SK-N-SH (cell line): Measurements from ENCODE around the gene SPATA31A6.
"Not testable (repeated sequence)": the region's sequence is repeated elsewhere in the genome, so short reads cannot be mapped to it uniquely, and the experiment has no call there.

Experiments
- CHD2 ChIP-seq: fragments of 150-350 bp; IDR thresholded peaks from 2 replicates; pipeline ENCODE4 v1.6.1; 2018; ENCODE audit warnings: low read length; ENCODE audit not compliant: partially characterized antibody
- CTCF ChIP-seq: fragments of 200-600 bp; sonication (generic); IDR thresholded peaks from 2 replicates; pipeline ENCODE4 v1.6.1; 2017; ENCODE audit warnings: antibody characterized with exemption, mild to moderate bottlenecking, moderate library complexity
- GABPA ChIP-seq: IDR thresholded peaks from 2 replicates; pipeline ENCODE4 v1.4.0; 2012; ENCODE audit warnings: low read depth, mild to moderate bottlenecking
- JUND ChIP-seq: IDR thresholded peaks from 2 replicates; pipeline ENCODE4 v1.4.0; 2012
- POLR2AphosphoS5 ChIP-seq: IDR thresholded peaks from 2 replicates; pipeline ENCODE4 v1.6.1; 2012; ENCODE audit warnings: low read depth, low read length
- RFX5 ChIP-seq: IDR thresholded peaks from 2 replicates; pipeline ENCODE4 v1.6.1; 2012; ENCODE audit warnings: mild to moderate bottlenecking, improper control_type of control experiment, low read length
- YY1 ChIP-seq: IDR thresholded peaks from 2 replicates; pipeline ENCODE4 v1.4.0; 2012; ENCODE audit warnings: low read depth, mild to moderate bottlenecking
- TF ChIP-seq, protein P1 (sequence below): IDR thresholded peaks from 2 replicates; pipeline ENCODE4 v1.4.0; 2012; ENCODE audit warnings: low read depth
- TF ChIP-seq, protein P2 (sequence below): IDR thresholded peaks from 2 replicates; pipeline ENCODE4 v1.6.1; 2012; ENCODE audit warnings: mild to moderate bottlenecking, low read depth, low read length, moderate library complexity

DNA sequence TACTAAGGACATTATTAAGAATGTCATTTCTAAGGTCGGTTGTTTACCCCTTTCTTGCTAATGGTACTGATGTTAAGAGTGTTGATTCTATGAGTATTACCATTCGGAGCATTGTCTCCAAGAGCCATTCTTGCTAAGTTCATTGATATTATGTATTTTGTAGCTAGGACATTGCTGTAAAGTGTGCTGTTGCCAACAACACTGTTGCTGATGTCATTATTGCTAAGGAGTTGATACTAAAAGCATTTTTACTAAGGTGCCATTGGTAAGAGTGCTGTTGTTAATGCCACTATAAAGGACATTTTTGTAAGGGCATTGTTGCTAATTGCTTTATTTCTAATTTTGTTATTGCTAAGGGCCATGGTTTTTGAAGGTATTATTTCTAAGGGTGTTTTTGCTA, 55.4 kb downstream of the SPATA31A6 start:
- TF ChIP-seq CTCF, POLR2AphosphoS5, CHD2, RFX5, YY1, GABPA, JUND: not testable (repeated sequence)
- TF ChIP-seq, protein P1, sequence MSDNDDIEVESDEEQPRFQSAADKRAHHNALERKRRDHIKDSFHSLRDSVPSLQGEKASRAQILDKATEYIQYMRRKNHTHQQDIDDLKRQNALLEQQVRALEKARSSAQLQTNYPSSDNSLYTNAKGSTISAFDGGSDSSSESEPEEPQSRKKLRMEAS, result not testable (repeated sequence)
- TF ChIP-seq, protein P2, sequence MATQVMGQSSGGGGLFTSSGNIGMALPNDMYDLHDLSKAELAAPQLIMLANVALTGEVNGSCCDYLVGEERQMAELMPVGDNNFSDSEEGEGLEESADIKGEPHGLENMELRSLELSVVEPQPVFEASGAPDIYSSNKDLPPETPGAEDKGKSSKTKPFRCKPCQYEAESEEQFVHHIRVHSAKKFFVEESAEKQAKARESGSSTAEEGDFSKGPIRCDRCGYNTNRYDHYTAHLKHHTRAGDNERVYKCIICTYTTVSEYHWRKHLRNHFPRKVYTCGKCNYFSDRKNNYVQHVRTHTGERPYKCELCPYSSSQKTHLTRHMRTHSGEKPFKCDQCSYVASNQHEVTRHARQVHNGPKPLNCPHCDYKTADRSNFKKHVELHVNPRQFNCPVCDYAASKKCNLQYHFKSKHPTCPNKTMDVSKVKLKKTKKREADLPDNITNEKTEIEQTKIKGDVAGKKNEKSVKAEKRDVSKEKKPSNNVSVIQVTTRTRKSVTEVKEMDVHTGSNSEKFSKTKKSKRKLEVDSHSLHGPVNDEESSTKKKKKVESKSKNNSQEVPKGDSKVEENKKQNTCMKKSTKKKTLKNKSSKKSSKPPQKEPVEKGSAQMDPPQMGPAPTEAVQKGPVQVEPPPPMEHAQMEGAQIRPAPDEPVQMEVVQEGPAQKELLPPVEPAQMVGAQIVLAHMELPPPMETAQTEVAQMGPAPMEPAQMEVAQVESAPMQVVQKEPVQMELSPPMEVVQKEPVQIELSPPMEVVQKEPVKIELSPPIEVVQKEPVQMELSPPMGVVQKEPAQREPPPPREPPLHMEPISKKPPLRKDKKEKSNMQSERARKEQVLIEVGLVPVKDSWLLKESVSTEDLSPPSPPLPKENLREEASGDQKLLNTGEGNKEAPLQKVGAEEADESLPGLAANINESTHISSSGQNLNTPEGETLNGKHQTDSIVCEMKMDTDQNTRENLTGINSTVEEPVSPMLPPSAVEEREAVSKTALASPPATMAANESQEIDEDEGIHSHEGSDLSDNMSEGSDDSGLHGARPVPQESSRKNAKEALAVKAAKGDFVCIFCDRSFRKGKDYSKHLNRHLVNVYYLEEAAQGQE, result not testable (repeated sequence)
